NT2/D1 (cell line): Measurements from ENCODE around the gene KRT39.

Experiments
- YY1 ChIP-seq: IDR thresholded peaks from 2 replicates; pipeline ENCODE4 v1.6.1; 2011; ENCODE audit not compliant: insufficient read length, insufficient read depth
- ZNF274 ChIP-seq: IDR thresholded peaks from 2 replicates; pipeline ENCODE4 v1.6.1; 2011; ENCODE audit warnings: mild to moderate bottlenecking, low read depth, low read length

GRCh38 chr17:41008811-41009210 is 42.1 kb upstream of the KRT39 start, which contains the start of gene KRTAP3-1:
- no peak for TF ChIP-seq YY1
- no peak for TF ChIP-seq ZNF274
